Measurements from ENCODE around the gene CFAP54. TPM values are rescaled to one million over a fixed set of nuclear protein-coding genes. Genes with fewer than 3 reads are reported as not detected.

CFAP54 gene
- total and polyA plus RNA-seq, 2 experiments from 2014 or later = 0.07 to 0.76 TPM

DNA sequence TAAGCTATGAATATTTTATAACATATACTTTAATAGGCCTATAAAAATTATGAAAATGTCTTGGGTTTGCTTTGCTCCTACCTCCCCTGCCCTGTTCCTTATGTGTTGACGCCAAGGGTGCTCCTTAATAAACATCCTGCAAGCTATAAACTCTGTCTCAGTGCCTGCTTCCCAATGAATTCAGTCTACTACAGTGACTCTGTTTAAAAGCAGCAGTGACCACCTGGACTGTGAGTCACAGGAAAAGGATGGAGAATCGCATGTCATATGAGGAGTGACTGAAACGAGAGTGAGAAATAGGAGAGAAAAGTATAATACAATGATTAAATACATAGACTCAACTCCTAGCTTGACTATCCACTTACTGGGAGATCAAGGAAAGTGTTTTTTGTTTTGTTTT, 41.1 kb upstream of the CFAP54 start (continued):
- TF ChIP-seq ZNF331 (CRISPR knock-in tag; IDR thresholded peaks at IDR 0.05; ENCODE audit: low read depth) (no peak), ZNF114 (CRISPR knock-in tag; IDR thresholded peaks at IDR 0.05) (no peak), POLR2AphosphoS5 (IDR thresholded peaks at IDR 0.05; ENCODE audit: low read depth) (no peak), EZH2phosphoT487 (IDR thresholded peaks at IDR 0.05; ENCODE audit: unreplicated experiment) (no peak)

DNA sequence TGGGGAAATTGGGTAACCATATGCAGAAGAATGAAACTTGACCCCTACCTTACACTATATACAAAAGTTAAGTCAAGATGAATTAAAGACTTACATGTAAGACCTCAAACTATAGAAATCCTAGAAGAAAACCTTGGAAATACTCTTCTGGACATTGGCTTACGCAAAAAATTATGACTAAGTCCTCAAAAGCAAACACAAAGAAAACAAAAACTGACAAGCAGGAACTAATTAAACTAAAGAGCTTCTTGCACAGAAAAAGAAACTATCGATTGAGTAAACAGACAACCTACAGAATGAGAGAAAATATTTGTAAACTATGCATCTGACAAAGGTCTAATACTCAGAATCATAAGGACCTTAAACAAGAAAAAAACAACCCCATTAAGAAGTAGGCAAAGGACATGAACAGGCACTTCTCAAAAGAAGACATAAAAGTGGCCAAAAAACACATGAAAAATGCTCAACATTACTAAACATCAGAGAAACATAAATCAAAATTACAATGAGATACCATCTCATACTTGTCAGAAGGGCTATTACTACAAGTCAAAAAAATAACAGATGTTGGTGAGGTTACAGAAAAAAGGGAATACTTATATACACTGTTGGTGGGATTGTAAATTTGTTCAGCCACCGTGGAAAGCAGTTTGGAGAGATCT, 37.0 kb upstream of the CFAP54 start:
- Histone ChIP-seq H3F3A (replicated peaks; ENCODE audit: low read depth) (no peaks in the 10 kb centered on the region), H3K36me3 (ENCODE audit: insufficient read depth) (no peaks in the 10 kb centered on the region), H3K4me1 (ENCODE audit: insufficient read depth) (no peaks in the 10 kb centered on the region), H2AFZ (no peak overlapping the region), H3K9me2 (ENCODE audit: insufficient read depth) (no peaks in the 10 kb centered on the region), H3K27ac (ENCODE audit: low read depth) (no peak overlapping the region), H3K79me2 (replicated peaks; ENCODE audit: insufficient read depth) (no peaks in the 10 kb centered on the region), H4K20me1 (replicated peaks; ENCODE audit: insufficient read depth) (no peaks in the 10 kb centered on the region), H3K4me2 (no peak overlapping the region), H3K27me3 (ENCODE audit: insufficient read depth) (no peaks in the 10 kb centered on the region), H3K4me3 (no peak overlapping the region)
- Mint-ChIP-seq H3K27ac (no peak overlapping the region), H3K36me3 (ENCODE audit: low read depth) (no peaks in the 10 kb centered on the region), H3K4me1 (no peaks in the 10 kb centered on the region; the same call in 2 of the 3 replicates), H3K4me3 (no peak overlapping the region), H3K9me3 (no peaks in the 10 kb centered on the region; the same call in 2 of the 3 replicates), H3K27me3 (ENCODE audit: insufficient read depth, low read depth, poor library complexity) (no peaks in the 10 kb centered on the region)
- ATAC-seq (no peak), DNase-seq (ENCODE audit: low spot score) (no peak)
- TF ChIP-seq STAT1 (IDR thresholded peaks at IDR 0.05; ENCODE audit: unreplicated experiment) (no peak), ZNF114 (CRISPR knock-in tag; IDR thresholded peaks at IDR 0.05) (no peak), EZH2phosphoT487 (IDR thresholded peaks at IDR 0.05; ENCODE audit: unreplicated experiment) (no peak), ZNF331 (CRISPR knock-in tag; IDR thresholded peaks at IDR 0.05; ENCODE audit: low read depth) (no peak)
- TF ChIP-seq, protein P1, sequence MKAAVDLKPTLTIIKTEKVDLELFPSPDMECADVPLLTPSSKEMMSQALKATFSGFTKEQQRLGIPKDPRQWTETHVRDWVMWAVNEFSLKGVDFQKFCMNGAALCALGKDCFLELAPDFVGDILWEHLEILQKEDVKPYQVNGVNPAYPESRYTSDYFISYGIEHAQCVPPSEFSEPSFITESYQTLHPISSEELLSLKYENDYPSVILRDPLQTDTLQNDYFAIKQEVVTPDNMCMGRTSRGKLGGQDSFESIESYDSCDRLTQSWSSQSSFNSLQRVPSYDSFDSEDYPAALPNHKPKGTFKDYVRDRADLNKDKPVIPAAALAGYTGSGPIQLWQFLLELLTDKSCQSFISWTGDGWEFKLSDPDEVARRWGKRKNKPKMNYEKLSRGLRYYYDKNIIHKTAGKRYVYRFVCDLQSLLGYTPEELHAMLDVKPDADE (IDR thresholded peaks at IDR 0.05) = no peak
- TF ChIP-seq, protein P2, sequence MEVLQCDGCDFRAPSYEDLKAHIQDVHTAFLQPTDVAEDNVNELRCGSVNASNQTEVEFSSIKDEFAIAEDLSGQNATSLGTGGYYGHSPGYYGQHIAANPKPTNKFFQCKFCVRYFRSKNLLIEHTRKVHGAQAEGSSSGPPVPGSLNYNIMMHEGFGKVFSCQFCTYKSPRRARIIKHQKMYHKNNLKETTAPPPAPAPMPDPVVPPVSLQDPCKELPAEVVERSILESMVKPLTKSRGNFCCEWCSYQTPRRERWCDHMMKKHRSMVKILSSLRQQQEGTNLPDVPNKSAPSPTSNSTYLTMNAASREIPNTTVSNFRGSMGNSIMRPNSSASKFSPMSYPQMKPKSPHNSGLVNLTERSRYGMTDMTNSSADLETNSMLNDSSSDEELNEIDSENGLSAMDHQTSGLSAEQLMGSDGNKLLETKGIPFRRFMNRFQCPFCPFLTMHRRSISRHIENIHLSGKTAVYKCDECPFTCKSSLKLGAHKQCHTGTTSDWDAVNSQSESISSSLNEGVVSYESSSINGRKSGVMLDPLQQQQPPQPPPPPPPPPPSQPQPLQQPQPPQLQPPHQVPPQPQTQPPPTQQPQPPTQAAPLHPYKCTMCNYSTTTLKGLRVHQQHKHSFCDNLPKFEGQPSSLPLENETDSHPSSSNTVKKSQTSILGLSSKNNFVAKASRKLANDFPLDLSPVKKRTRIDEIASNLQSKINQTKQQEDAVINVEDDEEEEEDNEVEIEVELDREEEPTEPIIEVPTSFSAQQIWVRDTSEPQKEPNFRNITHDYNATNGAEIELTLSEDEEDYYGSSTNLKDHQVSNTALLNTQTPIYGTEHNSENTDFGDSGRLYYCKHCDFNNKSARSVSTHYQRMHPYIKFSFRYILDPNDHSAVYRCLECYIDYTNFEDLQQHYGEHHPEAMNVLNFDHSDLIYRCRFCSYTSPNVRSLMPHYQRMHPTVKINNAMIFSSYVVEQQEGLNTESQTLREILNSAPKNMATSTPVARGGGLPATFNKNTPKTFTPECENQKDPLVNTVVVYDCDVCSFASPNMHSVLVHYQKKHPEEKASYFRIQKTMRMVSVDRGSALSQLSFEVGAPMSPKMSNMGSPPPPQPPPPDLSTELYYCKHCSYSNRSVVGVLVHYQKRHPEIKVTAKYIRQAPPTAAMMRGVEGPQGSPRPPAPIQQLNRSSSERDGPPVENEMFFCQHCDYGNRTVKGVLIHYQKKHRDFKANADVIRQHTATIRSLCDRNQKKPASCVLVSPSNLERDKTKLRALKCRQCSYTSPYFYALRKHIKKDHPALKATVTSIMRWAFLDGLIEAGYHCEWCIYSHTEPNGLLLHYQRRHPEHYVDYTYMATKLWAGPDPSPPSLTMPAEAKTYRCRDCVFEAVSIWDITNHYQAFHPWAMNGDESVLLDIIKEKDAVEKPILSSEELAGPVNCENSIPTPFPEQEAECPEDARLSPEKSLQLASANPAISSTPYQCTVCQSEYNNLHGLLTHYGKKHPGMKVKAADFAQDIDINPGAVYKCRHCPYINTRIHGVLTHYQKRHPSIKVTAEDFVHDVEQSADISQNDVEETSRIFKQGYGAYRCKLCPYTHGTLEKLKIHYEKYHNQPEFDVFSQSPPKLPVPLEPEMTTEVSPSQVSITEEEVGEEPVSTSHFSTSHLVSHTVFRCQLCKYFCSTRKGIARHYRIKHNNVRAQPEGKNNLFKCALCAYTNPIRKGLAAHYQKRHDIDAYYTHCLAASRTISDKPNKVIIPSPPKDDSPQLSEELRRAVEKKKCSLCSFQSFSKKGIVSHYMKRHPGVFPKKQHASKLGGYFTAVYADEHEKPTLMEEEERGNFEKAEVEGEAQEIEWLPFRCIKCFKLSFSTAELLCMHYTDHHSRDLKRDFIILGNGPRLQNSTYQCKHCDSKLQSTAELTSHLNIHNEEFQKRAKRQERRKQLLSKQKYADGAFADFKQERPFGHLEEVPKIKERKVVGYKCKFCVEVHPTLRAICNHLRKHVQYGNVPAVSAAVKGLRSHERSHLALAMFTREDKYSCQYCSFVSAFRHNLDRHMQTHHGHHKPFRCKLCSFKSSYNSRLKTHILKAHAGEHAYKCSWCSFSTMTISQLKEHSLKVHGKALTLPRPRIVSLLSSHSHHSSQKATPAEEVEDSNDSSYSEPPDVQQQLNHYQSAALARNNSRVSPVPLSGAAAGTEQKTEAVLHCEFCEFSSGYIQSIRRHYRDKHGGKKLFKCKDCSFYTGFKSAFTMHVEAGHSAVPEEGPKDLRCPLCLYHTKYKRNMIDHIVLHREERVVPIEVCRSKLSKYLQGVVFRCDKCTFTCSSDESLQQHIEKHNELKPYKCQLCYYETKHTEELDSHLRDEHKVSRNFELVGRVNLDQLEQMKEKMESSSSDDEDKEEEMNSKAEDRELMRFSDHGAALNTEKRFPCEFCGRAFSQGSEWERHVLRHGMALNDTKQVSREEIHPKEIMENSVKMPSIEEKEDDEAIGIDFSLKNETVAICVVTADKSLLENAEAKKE (CRISPR knock-in tag; IDR thresholded peaks at IDR 0.05) = no peak
- TF ChIP-seq, protein P3, sequence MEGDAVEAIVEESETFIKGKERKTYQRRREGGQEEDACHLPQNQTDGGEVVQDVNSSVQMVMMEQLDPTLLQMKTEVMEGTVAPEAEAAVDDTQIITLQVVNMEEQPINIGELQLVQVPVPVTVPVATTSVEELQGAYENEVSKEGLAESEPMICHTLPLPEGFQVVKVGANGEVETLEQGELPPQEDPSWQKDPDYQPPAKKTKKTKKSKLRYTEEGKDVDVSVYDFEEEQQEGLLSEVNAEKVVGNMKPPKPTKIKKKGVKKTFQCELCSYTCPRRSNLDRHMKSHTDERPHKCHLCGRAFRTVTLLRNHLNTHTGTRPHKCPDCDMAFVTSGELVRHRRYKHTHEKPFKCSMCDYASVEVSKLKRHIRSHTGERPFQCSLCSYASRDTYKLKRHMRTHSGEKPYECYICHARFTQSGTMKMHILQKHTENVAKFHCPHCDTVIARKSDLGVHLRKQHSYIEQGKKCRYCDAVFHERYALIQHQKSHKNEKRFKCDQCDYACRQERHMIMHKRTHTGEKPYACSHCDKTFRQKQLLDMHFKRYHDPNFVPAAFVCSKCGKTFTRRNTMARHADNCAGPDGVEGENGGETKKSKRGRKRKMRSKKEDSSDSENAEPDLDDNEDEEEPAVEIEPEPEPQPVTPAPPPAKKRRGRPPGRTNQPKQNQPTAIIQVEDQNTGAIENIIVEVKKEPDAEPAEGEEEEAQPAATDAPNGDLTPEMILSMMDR (conservative IDR thresholded peaks at IDR 0.05; ENCODE audit: low read depth in 2 of 2) = no peak
